Large intestine (tissue), 3 donors: ENCODE data around the gene JAKMIP1. TPM values are rescaled to one million over a fixed set of nuclear protein-coding genes. Genes with fewer than 3 reads are reported as not detected.

ENCODE experiments used
- DNase-seq, 2 donors: peaks; one replicate each; pipeline versions ENCODE4 v3.0.0 to v3.0.0-alpha.2; 2013
- H3K27ac ChIP-seq: one replicate; pipeline ENCODE4 v1.5.1; 2013; ENCODE audit warnings: low read length
- H3K27me3 ChIP-seq: 2 replicates; pipeline ENCODE4 v1.6.1; 2013; ENCODE audit warnings: low read length; ENCODE audit not compliant: control insufficient read depth, insufficient read depth
- H3K36me3 ChIP-seq: 2 replicates; pipeline ENCODE4 v1.6.1; 2013; ENCODE audit warnings: low read length; ENCODE audit not compliant: control insufficient read depth, insufficient read depth
- H3K4me1 ChIP-seq: one replicate; pipeline ENCODE4 v1.6.1; 2013; ENCODE audit warnings: low read length; ENCODE audit not compliant: control insufficient read depth, insufficient read depth
- H3K4me3 ChIP-seq: one replicate; pipeline ENCODE4 v1.5.1; 2013; ENCODE audit warnings: low read length
- H3K9me3 ChIP-seq: one replicate; pipeline ENCODE4 v1.6.1; 2013; ENCODE audit warnings: mild to moderate bottlenecking, low read depth, low read length, moderate library complexity; ENCODE audit not compliant: control insufficient read depth
- WGBS: methylation state at CpG from one replicate; pipeline ENCODE4 v1.1.5; 2013; ENCODE audit warnings: low lambda C conversion rate; ENCODE audit not compliant: insufficient coverage; 5-methylcytosine and 5-hydroxymethylcytosine counted together
- polyA plus RNA-seq: library from polyadenylated mRNA; unstranded; fragments of 120-200 nt; gene quantifications from one replicate; pipeline ENCODE4 v1.2.1, GENCODE V29; 2013

JAKMIP1 gene
- polyA plus RNA-seq, 1 donor = 2.1 TPM

GRCh38 chr4:6027392-6027791, 173.0 kb downstream of the JAKMIP1 start:
- Histone ChIP-seq H3K9me3 (no peaks in the 10 kb centered on the region), H3K36me3 (no peaks in the 10 kb centered on the region), H3K27ac (no peak overlapping the region), H3K4me1 (no peaks in the 10 kb centered on the region), H3K4me3 (no peak overlapping the region), H3K27me3 (no peaks in the 10 kb centered on the region)
- DNase-seq = no peak
- no CpG with 5 or more reads among the region's 9 CpGs for WGBS

DNA sequence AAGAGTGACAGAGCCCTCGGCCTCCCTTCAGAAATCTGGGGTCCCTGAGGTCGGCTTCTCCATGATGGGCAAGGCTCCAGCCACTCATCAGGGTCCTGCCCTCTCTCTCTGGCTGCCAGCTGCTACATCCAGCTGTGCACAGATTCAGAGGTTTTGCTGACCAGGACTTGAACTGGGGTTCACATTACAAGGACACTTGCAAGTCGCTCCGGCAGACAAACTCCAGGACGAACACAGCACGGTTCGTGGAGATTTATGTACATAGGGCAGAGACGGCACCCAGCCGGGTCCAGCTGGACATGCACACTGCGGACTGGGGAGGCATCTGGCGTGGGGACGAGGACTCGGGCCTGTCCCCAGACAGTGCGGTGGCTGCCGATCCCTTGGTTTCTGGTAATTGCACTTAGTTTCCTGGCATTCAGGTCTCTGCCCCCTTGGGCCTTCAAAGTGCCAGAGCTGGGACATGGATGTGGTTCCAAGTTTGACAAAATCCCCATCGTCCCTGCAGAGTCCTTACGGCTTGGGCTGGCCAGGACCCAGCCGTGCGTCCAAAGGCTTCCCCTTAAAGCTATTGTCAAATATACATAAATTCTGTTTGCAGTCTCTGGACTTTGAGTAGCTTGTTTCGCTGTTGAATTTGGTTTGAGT, 175.9 kb downstream of the JAKMIP1 start:
- no peak overlapping the region for H3K4me3 ChIP-seq
- DNase-seq = no peak
- H3K4me1 ChIP-seq = no peaks in the 10 kb centered on the region
- H3K36me3 ChIP-seq = no peaks in the 10 kb centered on the region
- WGBS = no CpG with 5 or more reads among the region's 20 CpGs
- H3K27ac ChIP-seq = no peak overlapping the region
- no peaks in the 10 kb centered on the region for H3K9me3 ChIP-seq
- H3K27me3 ChIP-seq = no peaks in the 10 kb centered on the region

DNA sequence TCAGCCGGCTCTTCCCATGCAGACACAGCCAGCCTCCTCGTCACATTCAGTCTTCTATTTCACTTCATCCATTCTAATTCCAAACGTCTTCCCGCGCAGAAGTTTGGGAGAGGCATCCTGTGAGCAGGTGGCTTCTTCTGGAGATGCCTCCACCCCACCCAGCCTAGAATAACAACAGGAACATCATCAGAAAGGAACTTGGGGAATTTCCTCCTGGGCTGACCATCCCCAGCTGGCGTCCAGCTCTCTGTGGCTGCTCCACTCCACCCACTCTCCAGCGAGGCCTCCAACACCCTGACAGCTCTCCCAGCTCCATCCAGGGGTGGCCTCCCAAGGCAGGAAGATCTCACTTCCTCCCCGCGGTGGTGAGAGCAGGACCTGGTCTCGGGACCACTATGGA, 176.6 kb downstream of the JAKMIP1 start:
- H3K4me1 ChIP-seq = no peaks in the 10 kb centered on the region
- no peaks in the 10 kb centered on the region for H3K36me3 ChIP-seq
- no peak overlapping the region for H3K27ac ChIP-seq
- no peaks in the 10 kb centered on the region for H3K27me3 ChIP-seq
- no peak for DNase-seq
- no peaks in the 10 kb centered on the region for H3K9me3 ChIP-seq
- WGBS = 100% methylated on average over 1 of the region's 10 CpGs
- no peak overlapping the region for H3K4me3 ChIP-seq

GRCh38 chr4:6022607-6023288, 177.6 kb downstream of the JAKMIP1 start:
- Histone ChIP-seq H3K9me3 (no peaks in the 10 kb centered on the region), H3K4me1 (no peaks in the 10 kb centered on the region), H3K36me3 (no peaks in the 10 kb centered on the region), H3K27ac (no peak overlapping the region), H3K4me3 (no peak overlapping the region), H3K27me3 (no peaks in the 10 kb centered on the region)
- no CpG with 5 or more reads among the region's 30 CpGs for WGBS
- DNase-seq = no peak

GRCh38 chr4:6021831-6022606, 178.3 kb downstream of the JAKMIP1 start:
- Histone ChIP-seq H3K4me1 (no peaks in the 10 kb centered on the region), H3K36me3 (no peaks in the 10 kb centered on the region), H3K4me3 (no peak overlapping the region), H3K27me3 (no peaks in the 10 kb centered on the region), H3K9me3 (no peaks in the 10 kb centered on the region), H3K27ac (no peak overlapping the region)
- no CpG with 5 or more reads among the region's 20 CpGs for WGBS
- no peak for DNase-seq

DNA sequence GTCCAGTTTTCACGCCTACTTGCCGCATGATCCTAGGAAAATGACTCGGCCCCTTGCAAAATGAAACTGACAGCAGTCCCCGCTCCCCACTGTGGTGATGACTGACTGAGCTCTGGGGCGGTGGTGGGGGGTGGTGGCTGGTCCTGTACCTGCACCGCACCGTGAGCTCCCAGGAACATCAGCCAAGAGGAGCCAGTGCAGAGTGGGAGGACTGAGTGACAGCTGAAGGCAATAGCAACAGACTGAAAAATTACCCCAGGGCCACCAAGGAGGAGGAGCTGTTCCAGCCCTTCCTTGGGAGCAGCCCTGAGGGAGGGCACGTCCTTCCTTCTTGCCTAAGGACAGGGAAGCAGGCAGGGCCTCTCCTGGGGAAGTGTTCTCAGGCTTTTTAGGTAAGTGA, 179.7 kb downstream of the JAKMIP1 start:
- H3K27me3 ChIP-seq = no peaks in the 10 kb centered on the region
- no peaks in the 10 kb centered on the region for H3K36me3 ChIP-seq
- H3K27ac ChIP-seq = no peak overlapping the region
- no peak overlapping the region for H3K4me3 ChIP-seq
- H3K4me1 ChIP-seq = no peaks in the 10 kb centered on the region
- no peak for DNase-seq
- no peaks in the 10 kb centered on the region for H3K9me3 ChIP-seq
- WGBS = no CpG with 5 or more reads among the region's 8 CpGs

GRCh38 chr4:6019316-6020263, 180.8 kb downstream of the JAKMIP1 start:
- Histone ChIP-seq H3K4me3 (no peak overlapping the region), H3K4me1 (no peaks in the 10 kb centered on the region), H3K36me3 (no peaks in the 10 kb centered on the region), H3K27ac (no peak overlapping the region), H3K27me3 (no peaks in the 10 kb centered on the region), H3K9me3 (no peaks in the 10 kb centered on the region)
- WGBS = 0% methylated on average over 1 of the region's 22 CpGs
- DNase-seq = peak; percentile 20 to 30

DNA sequence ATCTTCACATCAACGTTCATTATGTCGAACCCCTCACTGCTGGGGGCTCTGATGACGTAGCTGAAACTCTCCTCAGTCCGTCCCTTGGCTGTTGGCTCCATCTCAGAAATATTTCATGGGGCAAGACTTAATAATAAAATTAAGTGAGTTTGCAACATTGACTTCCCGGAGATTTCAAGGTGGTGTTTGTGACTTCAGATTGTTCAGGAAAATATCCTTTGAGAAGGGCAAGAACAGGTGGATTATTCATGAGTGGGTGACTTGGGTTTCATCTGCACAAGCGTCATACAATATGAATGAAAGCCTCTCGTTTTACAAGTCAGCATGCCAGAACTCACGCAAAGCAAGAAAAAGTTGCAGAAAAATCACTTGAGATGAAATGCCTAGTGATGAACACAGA, 182.0 kb downstream of the JAKMIP1 start, which contains the start of gene C4orf50:
C4orf50 (minus strand) TSS at position 101 of the 400 bp plus-strand sequence.
- Histone ChIP-seq H3K9me3 (no peaks in the 10 kb centered on the region), H3K27ac (no peak within 1 kb of the TSS), H3K36me3 (no peaks in the 10 kb centered on the region), H3K4me1 (no peaks in the 10 kb centered on the region), H3K27me3 (no peaks in the 10 kb centered on the region), H3K4me3 (no peak within 1 kb of the TSS)
- no peak for DNase-seq
- 67% methylated on average over 1 of the region's 8 CpGs for WGBS

DNA sequence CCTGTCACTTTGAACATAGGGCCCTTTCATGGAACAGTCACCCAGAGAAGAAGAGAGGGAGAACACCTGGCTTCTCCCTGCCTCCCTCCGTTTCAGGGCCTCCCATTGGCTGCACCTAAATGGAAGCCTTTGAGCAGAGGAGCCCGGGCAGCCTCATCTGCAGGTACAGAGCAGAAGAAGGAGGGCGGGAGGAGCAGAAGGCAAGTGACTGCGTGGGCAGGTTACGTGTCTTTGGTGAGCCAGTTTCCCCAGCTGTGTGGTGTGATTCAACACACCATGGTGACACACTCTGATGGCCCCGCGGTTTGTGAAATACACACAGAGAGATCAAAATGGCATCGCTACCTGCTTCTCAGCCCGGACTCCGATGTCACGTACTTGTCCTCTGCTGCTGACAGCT, 182.5 kb downstream of the JAKMIP1 start:
- DNase-seq = no peak
- Histone ChIP-seq H3K27ac (no peak overlapping the region), H3K27me3 (no peaks in the 10 kb centered on the region), H3K4me3 (no peak overlapping the region), H3K36me3 (no peaks in the 10 kb centered on the region), H3K9me3 (no peaks in the 10 kb centered on the region), H3K4me1 (no peaks in the 10 kb centered on the region)
- no CpG with 5 or more reads among the region's 11 CpGs for WGBS

DNA sequence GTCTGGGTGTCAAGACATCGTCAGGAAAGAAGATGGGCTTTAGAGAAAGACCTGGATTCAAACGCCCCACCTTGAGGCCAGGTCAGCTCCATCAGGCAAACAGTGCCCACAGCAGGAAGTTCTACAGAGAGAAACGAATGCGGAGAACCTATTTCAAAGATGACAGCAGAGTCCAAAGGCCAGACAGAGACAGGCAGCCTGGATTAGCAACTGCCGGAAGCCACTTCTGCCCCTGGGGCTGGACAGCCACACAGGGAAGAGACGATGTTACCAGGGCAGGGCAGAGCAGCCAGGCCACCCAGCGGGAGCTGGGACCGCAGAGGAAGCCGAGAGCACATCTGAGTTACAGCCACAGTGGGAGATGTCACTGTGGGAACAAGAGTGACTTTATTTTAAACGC, 183.3 kb downstream of the JAKMIP1 start:
- Histone ChIP-seq H3K27me3 (peaks cover 2% of the 10 kb centered on the region), H3K4me1 (no peaks in the 10 kb centered on the region), H3K9me3 (no peaks in the 10 kb centered on the region), H3K4me3 (no peak overlapping the region), H3K27ac (no peak overlapping the region), H3K36me3 (no peaks in the 10 kb centered on the region)
- WGBS = no CpG with 5 or more reads among the region's 10 CpGs
- DNase-seq = peak in 1 of 2 donors; percentile 33
